SK-N-SH treated with all-trans-retinoic acid at 6 μM for 48 hours (cell line): ENCODE measurements around the gene OST4.

Source experiments
- ARNTL ChIP-seq: fragments of 450-650 bp; formaldehyde crosslinking; IDR thresholded peaks from 2 replicates; pipeline ENCODE4 v1.5.0; 2020; ENCODE audit warnings: low read depth, mild to moderate bottlenecking, moderate library complexity, borderline replicate concordance
- BACH2 ChIP-seq: fragments of 250-450 bp; sonication (Bioruptor Pico); IDR thresholded peaks from 2 replicates; pipeline ENCODE4 v1.9.0; 2021; ENCODE audit warnings: mild to moderate bottlenecking, borderline replicate concordance
- CREB5 ChIP-seq: fragments of 250-450 bp; sonication (Bioruptor Pico); IDR thresholded peaks from 2 replicates; pipeline ENCODE4 v1.5.1; 2020; ENCODE audit warnings: low read depth, mild to moderate bottlenecking, moderate library complexity
- CSDC2 ChIP-seq: fragments of 250-450 bp; sonication (Bioruptor Pico); IDR thresholded peaks from 2 replicates; pipeline ENCODE4 v1.5.0; 2020; ENCODE audit warnings: mild to moderate bottlenecking, moderate library complexity
- ISL1 ChIP-seq: fragments of 250-450 bp; sonication (Bioruptor Pico); IDR thresholded peaks from 2 replicates; pipeline ENCODE4 v2.1.2; 2022; ENCODE audit warnings: mild to moderate bottlenecking, moderate library complexity
- PPARA ChIP-seq: fragments of 250-450 bp; sonication (Bioruptor Pico); IDR thresholded peaks from 2 replicates; pipeline ENCODE4 v1.5.0; 2020; ENCODE audit warnings: mild to moderate bottlenecking, borderline replicate concordance
- TCF4 ChIP-seq: fragments of 250-450 bp; sonication (Bioruptor Pico); IDR thresholded peaks from 2 replicates; pipeline ENCODE4 v1.8.0; 2021; ENCODE audit warnings: mild to moderate bottlenecking, moderate library complexity, borderline replicate concordance
- TOX ChIP-seq: fragments of 250-450 bp; sonication (Bioruptor Pico); IDR thresholded peaks from 2 replicates; pipeline ENCODE4 v1.8.0; 2021; ENCODE audit warnings: mild to moderate bottlenecking, moderate library complexity, borderline replicate concordance
- ZC3H10 ChIP-seq: fragments of 250-450 bp; sonication (Bioruptor Pico); IDR thresholded peaks from 2 replicates; pipeline ENCODE4 v1.5.1; 2021; ENCODE audit warnings: mild to moderate bottlenecking, moderate library complexity
- ZFP30 ChIP-seq: fragments of 450-650 bp; formaldehyde crosslinking; IDR thresholded peaks from 2 replicates; pipeline ENCODE4 v1.5.0; 2022; ENCODE audit warnings: mild to moderate bottlenecking, moderate library complexity
- TF ChIP-seq, protein P1 (sequence below): fragments of 250-450 bp; sonication (Bioruptor Pico); IDR thresholded peaks from 2 replicates; pipeline ENCODE4 v1.8.0; 2020; ENCODE audit warnings: mild to moderate bottlenecking, moderate library complexity, borderline replicate concordance
- TF ChIP-seq, protein P2 (sequence below): fragments of 250-450 bp; sonication (Bioruptor Pico); IDR thresholded peaks from 2 replicates; pipeline ENCODE4 v1.8.0; 2021; ENCODE audit warnings: low read depth, mild to moderate bottlenecking, moderate library complexity, borderline replicate concordance

DNA sequence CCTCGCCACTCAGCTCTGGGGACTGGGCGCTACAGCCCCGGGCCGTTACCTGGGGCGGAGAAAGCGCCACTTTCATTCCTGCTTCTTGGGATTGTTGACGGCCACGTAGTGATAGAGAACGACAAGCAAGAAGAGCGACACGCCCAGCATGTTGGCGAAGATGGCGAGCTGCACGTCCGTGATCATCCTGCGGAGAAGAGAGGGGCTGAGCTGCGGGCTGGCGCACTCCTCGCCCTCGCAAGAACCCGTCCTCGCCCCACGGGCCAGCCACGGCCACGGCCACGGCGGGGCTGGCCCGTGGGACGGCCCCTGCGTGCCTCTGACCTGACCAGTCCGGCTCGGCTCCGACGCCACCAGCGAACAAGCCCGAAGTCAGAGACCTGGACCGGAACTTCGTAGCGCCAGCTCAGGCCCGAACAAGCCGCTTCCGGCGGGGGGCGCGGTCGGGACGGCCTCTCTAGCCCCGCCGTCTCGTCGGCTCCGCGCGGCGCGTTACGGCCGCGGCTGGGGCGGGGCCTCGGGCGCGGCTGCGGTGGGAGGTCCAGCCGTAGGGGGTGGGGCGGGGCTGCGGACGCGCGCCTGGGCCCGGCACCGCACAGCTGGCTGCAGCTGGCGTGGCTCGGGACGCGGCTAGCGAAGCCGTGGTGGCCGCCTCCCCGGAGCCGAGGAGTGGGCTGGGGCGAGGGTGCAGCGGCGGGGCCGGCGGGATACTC is at the start of gene OST4:
- TF ChIP-seq ISL1 (CRISPR knock-in tag) (no peak), CSDC2 (no peak), CREB5 (CRISPR knock-in tag) (no peak), ZC3H10 (CRISPR knock-in tag) (no peak), TCF4 (CRISPR knock-in tag) (no peak), TOX (CRISPR knock-in tag) (no peak), PPARA (CRISPR knock-in tag) (no peak), BACH2 (CRISPR knock-in tag) (no peak), ARNTL (CRISPR knock-in tag) (no peak), ZFP30 (CRISPR knock-in tag) (no peak)
- TF ChIP-seq, protein P1, sequence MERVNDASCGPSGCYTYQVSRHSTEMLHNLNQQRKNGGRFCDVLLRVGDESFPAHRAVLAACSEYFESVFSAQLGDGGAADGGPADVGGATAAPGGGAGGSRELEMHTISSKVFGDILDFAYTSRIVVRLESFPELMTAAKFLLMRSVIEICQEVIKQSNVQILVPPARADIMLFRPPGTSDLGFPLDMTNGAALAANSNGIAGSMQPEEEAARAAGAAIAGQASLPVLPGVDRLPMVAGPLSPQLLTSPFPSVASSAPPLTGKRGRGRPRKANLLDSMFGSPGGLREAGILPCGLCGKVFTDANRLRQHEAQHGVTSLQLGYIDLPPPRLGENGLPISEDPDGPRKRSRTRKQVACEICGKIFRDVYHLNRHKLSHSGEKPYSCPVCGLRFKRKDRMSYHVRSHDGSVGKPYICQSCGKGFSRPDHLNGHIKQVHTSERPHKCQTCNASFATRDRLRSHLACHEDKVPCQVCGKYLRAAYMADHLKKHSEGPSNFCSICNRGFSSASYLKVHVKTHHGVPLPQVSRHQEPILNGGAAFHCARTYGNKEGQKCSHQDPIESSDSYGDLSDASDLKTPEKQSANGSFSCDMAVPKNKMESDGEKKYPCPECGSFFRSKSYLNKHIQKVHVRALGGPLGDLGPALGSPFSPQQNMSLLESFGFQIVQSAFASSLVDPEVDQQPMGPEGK = no peak
- TF ChIP-seq, protein P2, sequence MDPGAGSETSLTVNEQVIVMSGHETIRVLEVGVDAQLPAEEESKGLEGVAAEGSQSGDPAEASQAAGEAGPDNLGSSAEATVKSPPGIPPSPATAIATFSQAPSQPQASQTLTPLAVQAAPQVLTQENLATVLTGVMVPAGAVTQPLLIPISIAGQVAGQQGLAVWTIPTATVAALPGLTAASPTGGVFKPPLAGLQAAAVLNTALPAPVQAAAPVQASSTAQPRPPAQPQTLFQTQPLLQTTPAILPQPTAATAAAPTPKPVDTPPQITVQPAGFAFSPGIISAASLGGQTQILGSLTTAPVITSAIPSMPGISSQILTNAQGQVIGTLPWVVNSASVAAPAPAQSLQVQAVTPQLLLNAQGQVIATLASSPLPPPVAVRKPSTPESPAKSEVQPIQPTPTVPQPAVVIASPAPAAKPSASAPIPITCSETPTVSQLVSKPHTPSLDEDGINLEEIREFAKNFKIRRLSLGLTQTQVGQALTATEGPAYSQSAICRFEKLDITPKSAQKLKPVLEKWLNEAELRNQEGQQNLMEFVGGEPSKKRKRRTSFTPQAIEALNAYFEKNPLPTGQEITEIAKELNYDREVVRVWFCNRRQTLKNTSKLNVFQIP (CRISPR knock-in tag) = no peak
